D341Med (cell line): ENCODE results near the gene PPARA.

ENCODE experiments used
- DNase-seq: peaks from one replicate; pipeline ENCODE4 v3.0.0; 2012; ENCODE audit warnings: low spot score

PPARA gene

GRCh38 chr22:46212195-46212594 lies 61.9 kb downstream of the PPARA start:
- DNase-seq: no peak

- no peak for DNase-seq
Measured at GRCh38 chr22:46213052-46213451, 62.7 kb downstream of the PPARA start.

- no peak for DNase-seq
Measured at GRCh38 chr22:46214149-46214548, 63.8 kb downstream of the PPARA start.

GRCh38 chr22:46214616-46215015 lies 64.3 kb downstream of the PPARA start:
- DNase-seq: peak; percentile 18

- DNase-seq: no peak
Measured at GRCh38 chr22:46219636-46220035, 69.3 kb downstream of the PPARA start.

- DNase-seq: no peak
Measured at GRCh38 chr22:46220921-46221320, 70.6 kb downstream of the PPARA start.

GRCh38 chr22:46224044-46224897 lies 73.9 kb downstream of the PPARA start:
- DNase-seq: peak; percentile 27

GRCh38 chr22:46224898-46225290 lies 74.6 kb downstream of the PPARA start:
- no peak for DNase-seq

- DNase-seq: no peak
Measured at GRCh38 chr22:46225631-46226030, 75.3 kb downstream of the PPARA start.

- no peak for DNase-seq
Measured at GRCh38 chr22:46226577-46226976, 76.3 kb downstream of the PPARA start.

GRCh38 chr22:46229701-46230100 lies 79.4 kb downstream of the PPARA start:
- DNase-seq: no peak

- no peak for DNase-seq
Measured at GRCh38 chr22:46230262-46230901, 80.1 kb downstream of the PPARA start.

GRCh38 chr22:46233231-46233630 lies 82.9 kb downstream of the PPARA start:
- DNase-seq: peak; percentile 15

- DNase-seq: no peak
Measured at GRCh38 chr22:46234969-46235368, 84.6 kb downstream of the PPARA start.

- DNase-seq: no peak
Measured at GRCh38 chr22:46237453-46238124, 87.3 kb downstream of the PPARA start.

GRCh38 chr22:46238541-46238940 lies 88.2 kb downstream of the PPARA start:
- DNase-seq: no peak

- DNase-seq: no peak
Measured at GRCh38 chr22:46239261-46240048, 89.1 kb downstream of the PPARA start.

GRCh38 chr22:46240073-46240472 lies 89.7 kb downstream of the PPARA start:
- no peak for DNase-seq

- DNase-seq: no peak
Measured at GRCh38 chr22:46240506-46240905, 90.2 kb downstream of the PPARA start.

GRCh38 chr22:46240907-46241306 lies 90.6 kb downstream of the PPARA start:
- no peak for DNase-seq

- DNase-seq: no peak
Measured at GRCh38 chr22:46241396-46242007, 91.2 kb downstream of the PPARA start.

GRCh38 chr22:46242076-46242475 lies 91.8 kb downstream of the PPARA start:
- DNase-seq: no peak
